IPS-NIHi7 (cell line): ENCODE data around the gene COL1A2.

Experiments used
- DNase-seq: peaks from one replicate; pipeline ENCODE4 v3.0.0; 2012; ENCODE audit warnings: mixed read lengths; ENCODE audit errors: extremely low spot score

The COL1A2 gene

DNA sequence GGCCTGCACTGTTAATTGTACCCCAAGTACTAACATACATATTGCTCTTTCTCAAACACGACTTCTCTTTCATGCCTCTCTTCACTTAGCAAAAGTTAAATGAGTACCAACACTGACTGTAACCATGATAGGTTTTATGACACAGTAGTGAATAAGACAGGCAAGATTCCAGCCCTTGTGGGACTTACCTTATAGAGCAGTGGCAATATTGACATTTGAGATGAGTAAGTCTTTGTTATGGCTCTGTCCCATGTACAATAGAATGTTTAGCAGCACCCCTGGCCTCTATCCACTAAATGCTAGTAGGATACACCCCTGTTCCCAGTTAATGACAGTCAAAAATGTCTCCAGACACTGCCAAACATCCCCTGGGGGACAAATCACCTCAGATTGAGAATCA is 11.9 kb upstream of the COL1A2 start:
- no peak for DNase-seq

DNA sequence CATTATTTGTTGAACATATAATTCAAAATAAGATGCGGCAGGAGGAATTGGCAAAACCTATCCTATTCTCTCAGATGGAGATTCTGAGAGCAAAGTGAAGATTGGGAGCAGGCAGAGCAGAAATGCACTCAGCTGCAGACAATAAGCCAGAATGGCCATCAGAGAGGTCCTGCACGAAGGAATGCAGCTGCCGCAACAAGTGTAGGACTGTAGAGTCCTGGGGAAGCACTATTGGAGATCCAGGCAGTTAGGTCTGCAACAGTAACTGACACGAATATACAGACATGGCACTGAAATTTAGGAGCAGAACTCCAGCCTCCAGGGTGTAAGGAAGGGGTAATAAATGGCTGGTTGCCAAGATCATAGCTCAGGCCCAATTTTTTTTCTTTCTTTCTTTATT is 10.4 kb upstream of the COL1A2 start:
- DNase-seq, result no peak

DNA sequence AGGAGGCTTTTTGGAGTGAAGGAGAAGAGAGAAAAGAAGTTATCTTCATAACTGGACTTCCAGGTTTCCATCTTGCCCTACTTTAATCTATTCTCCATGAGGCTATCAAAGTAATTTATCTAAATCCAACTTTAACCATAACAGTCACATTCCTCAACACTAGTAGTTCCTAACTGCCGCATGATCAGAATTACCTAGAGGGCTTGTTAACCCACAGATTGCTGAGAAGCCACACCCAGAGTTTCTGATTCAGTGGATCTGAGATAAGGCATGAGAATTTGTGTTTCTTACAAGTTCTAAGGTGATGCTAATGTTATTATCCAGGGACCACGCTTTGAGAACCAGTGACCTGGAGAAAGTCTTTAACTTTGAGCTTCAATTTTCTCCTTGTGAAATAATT is 8.3 kb upstream of the COL1A2 start:
- no peak for DNase-seq

DNA sequence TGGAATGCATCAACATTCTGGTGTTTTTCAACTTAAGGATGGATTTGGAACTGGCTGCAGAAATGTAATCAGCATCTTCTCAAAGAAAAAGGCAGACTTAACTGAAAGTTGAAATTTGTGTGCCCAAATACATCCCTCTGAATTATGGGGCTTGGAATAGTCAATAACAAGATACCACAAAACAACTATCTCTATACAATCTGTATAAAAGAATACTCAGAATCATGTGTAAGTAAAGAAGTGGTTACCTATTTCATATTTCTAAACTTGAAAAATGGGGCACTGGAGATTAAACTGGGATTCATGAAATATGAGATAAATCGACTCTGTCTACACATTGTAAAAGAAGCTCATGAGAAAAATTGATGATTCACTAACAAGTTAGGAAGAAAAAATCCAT is 6.2 kb upstream of the COL1A2 start:
- no peak for DNase-seq

DNA sequence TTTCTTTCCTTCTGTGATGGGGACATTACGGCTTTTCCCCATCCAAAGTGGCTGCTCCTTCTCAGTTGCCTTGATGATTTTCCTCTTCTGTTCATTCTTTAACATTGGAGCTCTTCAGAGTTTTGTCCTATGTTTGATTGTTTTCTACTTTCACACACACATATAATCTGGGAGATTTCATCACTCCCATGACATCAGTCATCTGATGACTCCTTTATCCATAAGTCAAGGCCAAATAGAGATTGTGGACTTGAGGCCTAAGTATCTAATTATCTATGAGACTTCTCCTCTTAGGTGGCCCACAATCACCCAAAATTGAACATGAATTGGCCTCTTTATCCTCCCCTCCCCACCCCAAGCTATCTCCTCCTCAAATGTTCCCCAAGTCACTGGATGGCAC is 5.3 kb upstream of the COL1A2 start:
- no peak for DNase-seq

DNA sequence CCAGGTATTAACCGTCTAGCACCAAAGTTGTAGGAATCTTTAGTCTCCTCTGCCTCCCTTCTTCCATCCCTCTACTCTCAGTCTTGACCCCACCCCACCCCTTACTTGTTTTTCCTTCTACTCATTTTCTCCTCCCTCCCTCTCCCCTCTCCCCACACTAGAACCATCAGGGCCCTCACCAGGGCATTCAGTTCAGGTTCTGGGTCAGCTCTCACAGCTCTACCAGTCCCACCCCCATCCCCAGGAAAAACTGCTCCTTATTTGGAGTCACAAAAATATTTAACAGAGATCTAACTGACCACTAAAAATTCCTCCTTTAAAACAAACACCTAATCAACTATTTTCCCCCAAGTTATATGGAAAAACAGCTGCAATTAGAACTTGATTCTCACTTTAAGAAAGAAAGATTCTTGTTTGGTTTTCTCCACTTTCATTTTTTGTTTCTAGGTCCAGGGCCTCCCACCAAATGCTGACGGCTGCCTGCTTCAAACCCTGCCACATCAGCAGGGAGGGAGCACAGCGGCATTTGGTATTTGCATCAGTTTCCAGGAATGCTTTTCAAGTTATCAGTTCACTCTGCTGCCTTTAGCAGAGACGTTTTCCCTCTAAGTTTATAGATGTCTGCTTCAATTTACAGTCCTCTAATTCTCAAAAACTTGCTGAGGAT is 2.8 kb upstream of the COL1A2 start:
- peak; percentile 45 for DNase-seq

DNA sequence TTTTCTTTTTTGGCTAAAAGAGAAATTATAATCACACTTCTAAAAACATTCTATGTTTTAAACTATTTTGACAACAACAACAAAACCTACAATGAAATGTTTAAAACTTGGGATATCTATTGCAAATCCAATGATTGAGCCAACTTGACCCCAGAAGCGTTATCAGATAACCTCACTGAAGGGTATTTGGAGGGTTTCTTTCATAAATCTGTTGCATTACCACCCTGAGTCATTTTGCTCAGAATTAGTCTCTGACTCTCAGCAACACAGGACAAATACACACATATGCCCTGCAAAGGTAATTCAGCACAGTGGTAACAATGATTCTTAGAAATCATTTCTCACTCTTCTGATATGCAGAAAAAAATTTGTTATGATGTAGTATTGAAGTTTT is 2.3 kb upstream of the COL1A2 start:
- DNase-seq, result no peak

DNA sequence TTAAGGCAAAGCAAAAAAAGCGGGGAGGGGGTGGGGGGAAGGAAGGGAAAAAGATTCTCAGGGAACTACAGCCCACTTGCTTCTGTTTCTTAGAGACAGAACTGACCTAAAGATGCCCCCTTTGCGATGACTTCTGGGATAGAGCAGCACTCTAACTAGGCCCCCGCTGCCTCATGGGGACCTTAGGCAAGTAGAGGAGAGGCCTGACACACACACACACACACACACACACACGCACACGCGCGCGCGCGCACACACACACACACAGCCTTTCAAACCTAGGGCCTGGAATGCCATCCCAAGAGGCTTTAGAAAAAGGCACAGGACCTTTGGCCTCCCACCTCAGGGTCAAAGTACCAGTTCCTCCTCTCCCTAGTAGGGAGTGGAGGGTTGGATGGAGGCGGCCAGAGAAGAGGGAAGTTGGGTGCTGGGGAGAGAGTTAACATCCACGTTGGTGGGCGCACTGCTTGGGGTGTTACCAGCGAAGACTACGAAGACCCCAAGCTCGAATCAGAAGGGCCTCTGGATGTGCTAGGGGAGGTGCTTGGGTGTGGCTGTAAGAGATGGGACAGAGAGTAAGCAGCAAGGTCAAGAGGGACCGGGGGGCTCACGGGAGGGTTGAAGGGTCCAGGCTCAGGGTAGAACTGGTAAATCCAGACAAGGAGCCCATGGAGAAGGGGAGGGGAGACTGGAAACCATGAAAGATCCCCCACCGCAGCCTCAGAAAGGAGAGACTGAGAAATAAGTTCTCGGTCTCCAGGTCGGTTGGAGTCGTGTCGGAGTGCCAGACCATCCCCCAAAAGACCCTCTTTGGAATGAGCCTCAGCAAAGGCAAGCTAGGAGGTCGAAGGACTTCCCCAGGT is 1.2 kb upstream of the COL1A2 start:
- no peak for DNase-seq

DNA sequence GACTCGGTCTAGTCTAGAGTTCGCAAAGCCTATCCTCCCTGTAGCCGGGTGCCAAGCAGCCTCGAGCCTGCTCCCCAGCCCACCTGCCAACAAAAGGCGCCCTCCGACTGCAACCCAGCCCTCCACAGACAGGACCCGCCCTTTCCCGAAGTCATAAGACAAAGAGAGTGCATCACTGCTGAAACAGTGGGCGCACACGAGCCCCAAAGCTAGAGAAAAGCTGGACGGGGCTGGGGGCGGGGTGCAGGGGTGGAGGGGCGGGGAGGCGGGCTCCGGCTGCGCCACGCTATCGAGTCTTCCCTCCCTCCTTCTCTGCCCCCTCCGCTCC is 622 bp upstream of the COL1A2 start:
- DNase-seq, result peak; percentile 54

DNA sequence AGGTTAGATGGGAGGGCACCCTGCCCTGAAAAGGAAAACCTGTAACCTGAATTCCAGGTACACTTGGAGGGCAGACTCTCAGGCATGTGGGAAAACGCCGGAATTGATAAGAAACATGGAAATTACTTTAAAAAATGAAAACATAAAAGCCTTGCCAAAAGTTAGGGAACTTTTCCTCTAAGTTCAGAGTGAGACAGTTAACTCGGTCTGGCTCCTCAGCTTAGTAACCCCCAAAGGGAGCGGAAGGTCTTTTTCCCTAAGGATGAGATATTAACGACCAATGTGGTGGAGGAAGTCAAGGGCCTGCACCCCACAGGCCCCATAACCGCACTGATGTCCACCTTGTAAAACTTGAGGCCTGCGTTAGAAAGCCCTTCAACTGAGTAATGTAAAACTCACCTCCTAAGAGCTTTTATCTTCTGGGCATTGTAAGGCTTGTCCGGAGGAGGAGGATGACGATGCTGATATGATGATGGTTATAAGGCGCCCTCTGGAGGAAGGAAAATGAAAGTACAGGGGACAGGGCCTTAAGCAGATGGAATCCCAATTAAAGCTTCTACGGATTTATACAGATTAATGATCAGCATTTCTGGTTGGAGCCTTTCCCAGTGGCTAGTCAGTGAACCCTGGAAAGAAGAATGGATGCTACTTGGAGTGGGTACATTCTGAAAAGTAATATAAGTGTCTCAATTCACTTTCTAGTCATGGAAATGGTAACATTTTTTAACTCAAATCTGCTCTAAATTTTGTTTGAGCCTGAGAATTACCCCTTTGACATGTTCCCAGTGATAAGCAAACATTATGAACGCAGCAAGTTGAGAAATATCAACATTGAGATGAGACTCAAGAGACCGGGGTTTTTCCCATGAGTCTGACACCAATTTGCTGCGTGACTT is 694 bp downstream of the COL1A2 start:
- DNase-seq, result peak; percentile 77

DNA sequence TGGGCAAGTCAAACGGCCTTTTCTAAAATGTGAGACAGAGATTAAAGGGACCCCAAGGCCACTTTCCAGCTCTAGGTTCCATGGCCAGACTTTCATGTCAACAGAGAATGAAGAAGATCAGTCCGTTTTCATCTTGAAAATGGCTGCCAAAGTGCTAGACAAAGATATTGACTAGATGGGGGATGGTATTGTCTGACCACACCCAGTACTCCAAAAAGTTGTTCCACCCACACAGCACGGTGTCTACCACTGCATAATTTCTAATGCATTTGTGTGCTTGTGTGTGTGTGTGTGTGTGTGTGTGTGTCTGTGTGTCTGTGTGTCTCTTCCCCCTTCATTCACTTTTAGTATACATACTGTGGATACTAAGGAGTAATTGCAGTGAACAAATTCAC is 1.3 kb downstream of the COL1A2 start:
- DNase-seq, result no peak

DNA sequence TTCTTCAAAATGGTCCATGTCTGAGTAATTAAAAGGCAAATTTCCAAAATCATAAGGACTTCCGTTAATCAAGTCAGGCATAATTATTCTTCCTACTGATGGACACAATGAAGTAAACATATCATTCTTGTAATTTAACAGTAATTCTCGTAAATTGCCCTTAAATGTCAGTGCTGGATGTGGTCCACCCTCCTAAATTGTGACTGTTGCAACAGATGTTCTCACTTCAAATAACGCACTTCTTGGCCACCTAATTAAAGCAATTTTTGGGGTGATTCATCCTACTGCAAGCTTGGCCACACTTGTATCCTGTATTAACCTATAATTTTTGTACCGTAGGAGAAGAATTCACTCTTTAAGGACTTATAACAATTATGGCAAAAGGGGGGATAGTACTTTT is 1.9 kb downstream of the COL1A2 start:
- DNase-seq, result no peak

DNA sequence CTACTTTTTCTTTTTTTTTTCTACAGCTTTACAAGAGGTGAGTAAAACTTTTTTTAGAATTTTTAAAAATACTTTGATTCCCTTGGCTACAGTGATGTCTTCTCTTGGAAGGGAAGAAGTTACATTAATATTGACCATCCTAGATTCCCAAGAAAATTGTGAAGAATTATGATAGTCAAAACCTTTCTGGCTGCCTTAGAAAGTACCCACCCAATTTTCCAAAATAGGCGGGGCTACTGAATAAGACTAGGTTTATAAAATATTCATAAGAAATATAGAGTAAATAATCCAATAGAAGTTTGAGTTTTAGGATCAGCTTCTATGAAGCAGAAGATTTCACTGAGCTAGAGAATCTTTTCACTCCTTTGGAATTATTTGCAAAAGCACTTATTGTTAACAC is 3.0 kb downstream of the COL1A2 start:
- DNase-seq, result no peak

DNA sequence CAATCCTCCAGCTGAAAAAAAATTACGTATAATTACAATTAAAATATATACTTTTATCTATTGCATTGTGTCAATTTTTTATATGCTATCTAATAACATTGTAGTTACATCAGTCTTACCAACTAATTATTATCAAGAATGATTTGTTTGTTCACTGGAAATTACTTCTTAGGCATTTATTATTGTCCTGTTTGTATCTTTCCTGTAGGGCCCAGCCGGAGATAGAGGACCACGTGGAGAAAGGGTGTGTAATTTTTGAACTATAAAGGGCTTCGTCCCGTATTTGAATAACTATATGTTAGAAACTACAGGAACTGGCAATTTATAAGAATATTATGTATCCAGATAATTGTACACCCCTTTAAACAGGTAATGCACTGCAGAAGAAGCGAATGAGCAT is 4.1 kb downstream of the COL1A2 start:
- no peak for DNase-seq

DNA sequence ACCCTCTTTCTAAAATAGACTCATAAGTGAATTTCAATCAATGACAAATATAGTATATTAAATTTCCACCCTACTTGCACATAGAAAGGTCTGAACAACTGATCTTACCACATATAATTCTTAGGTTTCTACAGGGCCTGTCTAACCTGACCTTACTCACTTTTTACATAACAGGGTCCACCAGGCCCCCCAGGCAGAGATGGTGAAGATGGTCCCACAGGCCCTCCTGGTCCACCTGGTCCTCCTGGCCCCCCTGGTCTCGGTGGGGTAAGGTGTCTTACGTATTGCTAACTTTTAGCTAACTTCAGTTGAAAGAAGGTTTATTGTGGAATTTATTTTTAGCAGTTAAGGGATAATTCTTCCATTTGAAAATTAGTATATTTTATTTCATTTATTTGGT is 5.3 kb downstream of the COL1A2 start:
- no peak for DNase-seq

DNA sequence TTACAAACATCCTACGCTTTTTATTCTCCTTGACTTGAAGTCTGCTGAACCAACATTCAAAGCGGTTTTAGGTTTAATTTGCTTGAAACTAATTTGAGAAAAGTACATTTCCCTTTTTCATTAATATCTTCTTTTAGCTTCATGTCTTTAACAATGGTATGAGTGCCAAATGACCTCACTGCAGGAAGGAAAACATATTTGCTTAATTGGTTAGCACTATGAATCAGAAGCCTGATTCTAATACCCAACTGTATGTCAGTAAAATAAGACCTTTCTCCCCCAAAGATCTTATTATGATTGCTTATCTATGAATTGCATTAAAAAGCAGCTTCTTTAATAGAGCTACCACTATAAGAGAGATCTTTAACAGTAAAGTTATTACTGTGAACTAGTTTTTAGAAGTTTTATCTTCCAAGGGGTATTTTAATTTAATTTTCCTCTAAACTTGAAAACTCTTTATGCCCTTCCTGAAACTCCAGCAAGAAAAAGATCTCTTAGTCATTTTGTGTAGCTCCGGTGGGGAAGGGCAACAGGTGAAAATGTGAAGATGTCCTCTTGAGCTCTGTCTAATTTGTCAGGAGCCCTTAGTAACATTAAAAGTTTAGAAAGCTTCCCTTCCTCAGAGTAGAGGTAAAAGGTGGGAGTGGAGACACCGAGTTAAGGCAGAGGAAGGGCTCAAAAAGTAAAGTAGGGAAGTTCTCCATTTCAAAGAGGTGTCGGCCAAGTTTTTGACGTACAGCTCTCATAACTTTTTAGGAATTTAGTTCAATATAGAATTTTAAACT is 6.1 kb downstream of the COL1A2 start:
- DNase-seq, result no peak

DNA sequence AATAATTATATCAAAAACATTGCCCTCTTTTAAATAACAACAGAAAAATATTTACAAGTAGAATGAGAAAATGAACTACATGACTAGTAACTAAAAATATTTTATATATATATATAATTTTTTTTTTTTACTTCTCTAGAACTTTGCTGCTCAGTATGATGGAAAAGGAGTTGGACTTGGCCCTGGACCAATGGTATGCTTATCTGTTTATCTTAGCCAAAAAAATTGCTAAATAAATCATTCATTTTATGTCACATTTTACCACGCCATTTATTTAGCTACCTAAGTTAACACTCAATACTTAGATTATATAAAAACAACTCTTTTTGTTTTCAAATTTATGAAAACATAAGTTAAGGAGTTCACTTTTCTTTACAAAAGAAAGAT is 6.7 kb downstream of the COL1A2 start:
- DNase-seq, result no peak

DNA sequence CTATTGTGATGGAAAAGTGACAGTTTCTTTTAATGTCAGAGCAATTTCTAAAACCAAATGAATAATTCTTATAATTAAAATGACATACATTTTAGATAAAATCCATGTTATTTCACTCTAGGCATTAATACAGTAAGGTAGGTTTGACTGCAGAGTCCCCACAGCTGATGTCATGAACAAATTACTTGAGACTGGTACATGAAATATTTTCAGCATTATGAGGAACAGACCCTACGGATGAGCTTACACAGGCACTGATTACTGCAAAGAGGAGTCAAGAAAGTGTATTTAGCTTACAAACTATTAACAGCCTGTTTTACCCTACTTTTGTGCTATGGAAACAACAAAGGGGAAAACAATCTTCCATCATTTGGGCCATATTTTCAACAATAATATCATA is 8.9 kb downstream of the COL1A2 start:
- no peak for DNase-seq

DNA sequence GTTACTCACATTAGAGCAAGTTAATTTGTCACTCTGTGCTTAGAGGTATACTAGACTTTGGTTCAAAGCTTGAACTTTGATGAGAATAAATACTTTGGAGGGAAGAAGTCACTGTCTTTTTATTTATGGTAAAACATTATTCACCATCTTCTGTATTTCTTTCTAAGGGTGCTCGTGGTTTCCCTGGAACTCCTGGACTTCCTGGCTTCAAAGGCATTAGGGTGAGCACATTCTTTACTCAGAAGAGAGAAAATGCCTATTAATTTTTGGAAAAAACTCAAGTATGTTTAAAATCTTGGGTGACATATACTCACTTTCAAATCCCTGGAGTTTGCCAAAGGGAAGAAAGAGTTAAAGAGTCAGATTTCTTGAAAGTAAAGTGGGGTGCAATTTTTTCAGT is 10.8 kb downstream of the COL1A2 start:
- no peak for DNase-seq

DNA sequence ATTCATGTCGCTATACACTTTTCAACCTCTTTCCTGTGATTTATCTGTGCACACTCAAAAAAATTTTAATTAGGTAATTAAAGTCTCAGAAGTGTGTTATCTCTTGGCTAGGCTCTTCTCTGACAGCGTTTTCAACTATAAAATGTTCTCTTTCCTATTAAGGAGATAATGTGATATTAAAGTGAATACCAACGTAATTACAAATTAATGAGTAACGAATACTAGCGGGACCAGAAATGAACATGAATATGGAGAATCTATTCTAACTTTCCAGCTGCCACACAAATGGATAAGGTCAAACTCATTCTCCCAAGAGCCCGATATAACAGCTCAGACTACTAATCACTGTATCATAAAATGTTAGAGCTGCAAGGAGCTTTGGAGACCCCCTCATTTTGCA is 12.0 kb downstream of the COL1A2 start:
- DNase-seq, result no peak

DNA sequence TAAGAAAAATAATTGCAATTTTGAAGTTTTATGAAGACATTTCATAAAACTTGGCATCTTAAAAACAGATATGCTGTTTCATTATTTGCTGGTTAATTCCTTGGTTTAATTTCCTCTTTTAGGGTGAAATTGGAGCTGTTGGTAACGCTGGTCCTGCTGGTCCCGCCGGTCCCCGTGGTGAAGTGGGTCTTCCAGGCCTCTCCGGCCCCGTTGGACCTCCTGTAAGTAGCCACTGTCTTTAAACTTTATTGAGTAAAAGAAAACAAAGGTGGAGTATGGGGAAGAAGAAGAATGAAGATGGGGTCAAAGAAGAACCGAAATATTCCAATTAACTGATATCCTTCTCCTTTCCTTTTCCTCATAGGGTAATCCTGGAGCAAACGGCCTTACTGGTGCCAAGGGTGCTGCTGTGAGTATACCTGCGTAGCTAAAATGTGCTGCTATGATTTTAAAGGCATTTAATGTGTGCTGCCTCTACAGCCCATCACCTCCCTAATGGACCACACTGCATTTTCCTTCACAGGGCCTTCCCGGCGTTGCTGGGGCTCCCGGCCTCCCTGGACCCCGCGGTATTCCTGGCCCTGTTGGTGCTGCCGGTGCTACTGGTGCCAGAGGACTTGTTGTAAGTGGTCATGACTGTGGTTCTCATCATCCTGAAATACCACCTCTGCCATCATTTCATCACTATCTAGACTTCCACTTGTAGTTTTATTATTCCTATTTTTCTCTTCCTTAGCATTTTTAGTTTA is 14.7 kb downstream of the COL1A2 start:
- no peak for DNase-seq
